Neural cell (in vitro differentiated cells): ENCODE data around the gene INPP5D. TPM values are rescaled to one million over a fixed set of nuclear protein-coding genes. Genes with fewer than 3 reads are reported as not detected.

Source experiments
- H2AFZ ChIP-seq: fragments of 200-600, 300-800 bp; sonication (generic), shearing (Covaris generic); 2 replicates; pipeline ENCODE4 v1.6.0; 2014; ENCODE audit warnings: low read depth, mild to moderate bottlenecking, antibody characterized with exemption, low read length, moderate library complexity
- H3F3A ChIP-seq: fragments of 200-600 bp; shearing (Covaris generic); 2 replicates; pipeline ENCODE4 v1.6.1; 2016; ENCODE audit warnings: mild to moderate bottlenecking, moderate library complexity, mixed read lengths, antibody characterized with exemption, low read length; ENCODE audit not compliant: insufficient read depth, poor library complexity, severe bottlenecking
- H3K27ac ChIP-seq: fragments of 200-600, 300-800 bp; sonication (generic), shearing (Covaris generic); 2 replicates; pipeline ENCODE4 v1.5.1; 2014; ENCODE audit warnings: mild to moderate bottlenecking, low read length, moderate library complexity
- H3K27me3 ChIP-seq: fragments of 300-800, 200-600 bp; sonication (generic), shearing (Covaris generic); 2 replicates; pipeline ENCODE4 v1.6.0; 2014; ENCODE audit warnings: mild to moderate bottlenecking, low read depth, low read length, moderate library complexity; ENCODE audit not compliant: insufficient read depth
- H3K36me3 ChIP-seq: fragments of 300-800, 200-600 bp; sonication (generic), shearing (Covaris generic); 2 replicates; pipeline ENCODE4 v1.5.1; 2014; ENCODE audit warnings: mild to moderate bottlenecking, antibody characterized with exemption, low read length, moderate library complexity; ENCODE audit not compliant: insufficient read depth
- H3K4me2 ChIP-seq: fragments of 300-800, 200-600 bp; sonication (generic), shearing (Covaris generic); 2 replicates; pipeline ENCODE4 v1.6.0; 2014; ENCODE audit warnings: mild to moderate bottlenecking, low read length
- H3K4me3 ChIP-seq: fragments of 300-800, 200-600 bp; sonication (generic), shearing (Covaris generic); 2 replicates; pipeline ENCODE4 v1.5.1; 2014; ENCODE audit warnings: mild to moderate bottlenecking, low read length, moderate library complexity
- H3K79me2 ChIP-seq: fragments of 200-600 bp; shearing (Covaris generic); replicated peaks from 2 replicates; pipeline ENCODE4 v1.6.0; 2014; ENCODE audit warnings: mild to moderate bottlenecking, low read length, moderate library complexity; ENCODE audit not compliant: insufficient read depth
- H3K9ac ChIP-seq: fragments of 300-800, 200-600 bp; sonication (generic), shearing (Covaris generic); 2 replicates; pipeline ENCODE4 v1.6.1; 2016; ENCODE audit warnings: mild to moderate bottlenecking, low read length, mixed read lengths
- H3K9me2 ChIP-seq: fragments of 200-600 bp; shearing (Covaris generic); 2 replicates; pipeline ENCODE4 v1.6.1; 2016; ENCODE audit warnings: mild to moderate bottlenecking, low read length, mixed read lengths; ENCODE audit not compliant: insufficient read depth
- H3K9me3 ChIP-seq: fragments of 200-600, 300-800 bp; sonication (generic), shearing (Covaris generic); 2 replicates; pipeline ENCODE4 v1.6.1; 2016; ENCODE audit warnings: mild to moderate bottlenecking, mixed run types, low read length, moderate library complexity, mixed read lengths
- H4K20me1 ChIP-seq: fragments of 200-600 bp; shearing (Covaris generic); 2 replicates; pipeline ENCODE4 v1.6.1; 2016; ENCODE audit warnings: mild to moderate bottlenecking, mixed run types; ENCODE audit not compliant: insufficient read depth
- EP300 ChIP-seq: fragments of 450-650 bp; conservative IDR thresholded peaks from 2 replicates; pipeline ENCODE4 v1.6.1; 2014; ENCODE audit warnings: antibody characterized with exemption, mild to moderate bottlenecking, moderate library complexity; ENCODE audit not compliant: poor library complexity, severe bottlenecking
- EZH2 ChIP-seq: fragments of 200-600, 300-800 bp; shearing (Covaris generic), sonication (generic); IDR thresholded peaks from 2 replicates; pipeline ENCODE4 v1.6.1; 2014; ENCODE audit warnings: antibody characterized with exemption, low read length, borderline replicate concordance, mild to moderate bottlenecking; ENCODE audit not compliant: insufficient read depth, poor library complexity, severe bottlenecking
- MXI1 ChIP-seq: fragments of 450-650 bp; conservative IDR thresholded peaks from 2 replicates; pipeline ENCODE4 v1.6.1; 2014; ENCODE audit warnings: antibody characterized with exemption, mild to moderate bottlenecking; ENCODE audit not compliant: poor library complexity, severe bottlenecking
- POLR2AphosphoS5 ChIP-seq: IDR thresholded peaks from 2 replicates; pipeline ENCODE4 v1.6.1; 2012
- RAD21 ChIP-seq: fragments of 450-650 bp; conservative IDR thresholded peaks from 2 replicates; pipeline ENCODE4 v1.6.1; 2014; ENCODE audit warnings: antibody characterized with exemption, mild to moderate bottlenecking, moderate library complexity
- SMC3 ChIP-seq: fragments of 450-650 bp; conservative IDR thresholded peaks from 2 replicates; pipeline ENCODE4 v1.6.1; 2014; ENCODE audit warnings: antibody characterized with exemption, mild to moderate bottlenecking, moderate library complexity; ENCODE audit not compliant: poor library complexity
- TAF1 ChIP-seq: IDR thresholded peaks from 2 replicates; pipeline ENCODE4 v1.6.1; 2012; ENCODE audit warnings: low read depth
- polyA plus RNA-seq: library from polyadenylated mRNA; depleted of rRNA; stranded (reverse); fragments of >200 nt; gene quantifications from 2 replicates; pipeline ENCODE4 v1.2.3, GENCODE V29; 2014
- TF ChIP-seq, protein P1 (sequence below): fragments of 450-650 bp; IDR thresholded peaks from 2 replicates; pipeline ENCODE4 v1.5.1; 2014; ENCODE audit warnings: antibody characterized with exemption, mild to moderate bottlenecking, moderate library complexity; ENCODE audit not compliant: poor library complexity, severe bottlenecking
- TF ChIP-seq, protein P2 (sequence below): IDR thresholded peaks from 2 replicates; pipeline ENCODE4 v1.6.1; 2012; ENCODE audit warnings: borderline replicate concordance

The INPP5D gene
- polyA plus RNA-seq, 1 donor from 2014 or later = not detected

DNA sequence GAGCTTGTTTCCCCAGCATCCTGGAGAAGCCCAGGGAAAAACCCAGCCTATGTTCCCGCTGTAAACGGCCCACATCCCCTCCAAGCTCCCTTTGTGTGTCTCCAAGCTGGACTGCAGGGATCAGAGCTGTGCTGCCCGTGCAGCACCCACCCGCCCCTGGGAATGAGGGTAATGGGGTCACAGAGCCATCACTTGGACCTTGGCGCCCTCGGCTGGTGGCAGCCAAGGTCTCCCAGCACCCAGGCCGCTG lies 670 bp upstream of the INPP5D start:
- Histone ChIP-seq H2AFZ (no peak overlapping the region), H3F3A (no peaks in the 10 kb centered on the region), H3K27me3 (peaks cover under 1% of the 10 kb centered on the region), H3K27ac (no peak overlapping the region), H4K20me1 (no peaks in the 10 kb centered on the region), H3K36me3 (no peaks in the 10 kb centered on the region), H3K9me3 (no peaks in the 10 kb centered on the region), H3K4me3 (no peak overlapping the region), H3K9ac (no peak overlapping the region), H3K9me2 (no peaks in the 10 kb centered on the region), H3K79me2 (no peaks in the 10 kb centered on the region), H3K4me2 (no peak overlapping the region)
- no peak for TF ChIP-seq POLR2AphosphoS5
- TF ChIP-seq EP300 = no peak
- TF ChIP-seq, protein P1, sequence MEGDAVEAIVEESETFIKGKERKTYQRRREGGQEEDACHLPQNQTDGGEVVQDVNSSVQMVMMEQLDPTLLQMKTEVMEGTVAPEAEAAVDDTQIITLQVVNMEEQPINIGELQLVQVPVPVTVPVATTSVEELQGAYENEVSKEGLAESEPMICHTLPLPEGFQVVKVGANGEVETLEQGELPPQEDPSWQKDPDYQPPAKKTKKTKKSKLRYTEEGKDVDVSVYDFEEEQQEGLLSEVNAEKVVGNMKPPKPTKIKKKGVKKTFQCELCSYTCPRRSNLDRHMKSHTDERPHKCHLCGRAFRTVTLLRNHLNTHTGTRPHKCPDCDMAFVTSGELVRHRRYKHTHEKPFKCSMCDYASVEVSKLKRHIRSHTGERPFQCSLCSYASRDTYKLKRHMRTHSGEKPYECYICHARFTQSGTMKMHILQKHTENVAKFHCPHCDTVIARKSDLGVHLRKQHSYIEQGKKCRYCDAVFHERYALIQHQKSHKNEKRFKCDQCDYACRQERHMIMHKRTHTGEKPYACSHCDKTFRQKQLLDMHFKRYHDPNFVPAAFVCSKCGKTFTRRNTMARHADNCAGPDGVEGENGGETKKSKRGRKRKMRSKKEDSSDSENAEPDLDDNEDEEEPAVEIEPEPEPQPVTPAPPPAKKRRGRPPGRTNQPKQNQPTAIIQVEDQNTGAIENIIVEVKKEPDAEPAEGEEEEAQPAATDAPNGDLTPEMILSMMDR = no peak
- no peak for TF ChIP-seq TAF1
- TF ChIP-seq MXI1 = no peak

DNA sequence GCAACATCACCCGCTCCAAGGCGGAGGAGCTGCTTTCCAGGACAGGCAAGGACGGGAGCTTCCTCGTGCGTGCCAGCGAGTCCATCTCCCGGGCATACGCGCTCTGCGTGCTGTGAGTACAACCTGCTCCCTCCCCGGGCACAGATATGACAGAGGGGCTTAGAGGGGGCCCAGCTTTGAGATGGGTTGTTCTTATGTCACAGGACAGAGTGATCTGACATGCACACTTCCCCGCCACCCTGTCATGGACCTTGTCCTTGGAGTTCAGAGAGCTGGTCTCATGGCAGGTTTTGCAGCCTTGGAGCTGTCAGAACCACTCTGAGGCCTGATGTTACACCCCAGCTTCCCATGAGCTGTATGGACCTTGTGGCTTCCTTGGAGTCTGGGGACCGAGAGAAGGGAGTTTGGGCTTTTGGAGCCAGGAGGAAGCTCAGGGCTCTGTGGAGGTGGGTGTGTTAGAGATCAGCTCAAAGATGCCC lies 398 bp downstream of the INPP5D start:
- Histone ChIP-seq H3K79me2 (no peaks in the 10 kb centered on the region), H3K27me3 (no peaks in the 10 kb centered on the region), H4K20me1 (no peaks in the 10 kb centered on the region), H3K9me3 (no peaks in the 10 kb centered on the region), H3K9ac (no peak overlapping the region), H3K4me2 (no peak overlapping the region), H3K27ac (no peak overlapping the region), H3K4me3 (no peak overlapping the region), H3K36me3 (no peaks in the 10 kb centered on the region), H3F3A (no peaks in the 10 kb centered on the region), H3K9me2 (no peaks in the 10 kb centered on the region), H2AFZ (no peak overlapping the region)
- TF ChIP-seq EP300 = no peak
- TF ChIP-seq, protein P2, sequence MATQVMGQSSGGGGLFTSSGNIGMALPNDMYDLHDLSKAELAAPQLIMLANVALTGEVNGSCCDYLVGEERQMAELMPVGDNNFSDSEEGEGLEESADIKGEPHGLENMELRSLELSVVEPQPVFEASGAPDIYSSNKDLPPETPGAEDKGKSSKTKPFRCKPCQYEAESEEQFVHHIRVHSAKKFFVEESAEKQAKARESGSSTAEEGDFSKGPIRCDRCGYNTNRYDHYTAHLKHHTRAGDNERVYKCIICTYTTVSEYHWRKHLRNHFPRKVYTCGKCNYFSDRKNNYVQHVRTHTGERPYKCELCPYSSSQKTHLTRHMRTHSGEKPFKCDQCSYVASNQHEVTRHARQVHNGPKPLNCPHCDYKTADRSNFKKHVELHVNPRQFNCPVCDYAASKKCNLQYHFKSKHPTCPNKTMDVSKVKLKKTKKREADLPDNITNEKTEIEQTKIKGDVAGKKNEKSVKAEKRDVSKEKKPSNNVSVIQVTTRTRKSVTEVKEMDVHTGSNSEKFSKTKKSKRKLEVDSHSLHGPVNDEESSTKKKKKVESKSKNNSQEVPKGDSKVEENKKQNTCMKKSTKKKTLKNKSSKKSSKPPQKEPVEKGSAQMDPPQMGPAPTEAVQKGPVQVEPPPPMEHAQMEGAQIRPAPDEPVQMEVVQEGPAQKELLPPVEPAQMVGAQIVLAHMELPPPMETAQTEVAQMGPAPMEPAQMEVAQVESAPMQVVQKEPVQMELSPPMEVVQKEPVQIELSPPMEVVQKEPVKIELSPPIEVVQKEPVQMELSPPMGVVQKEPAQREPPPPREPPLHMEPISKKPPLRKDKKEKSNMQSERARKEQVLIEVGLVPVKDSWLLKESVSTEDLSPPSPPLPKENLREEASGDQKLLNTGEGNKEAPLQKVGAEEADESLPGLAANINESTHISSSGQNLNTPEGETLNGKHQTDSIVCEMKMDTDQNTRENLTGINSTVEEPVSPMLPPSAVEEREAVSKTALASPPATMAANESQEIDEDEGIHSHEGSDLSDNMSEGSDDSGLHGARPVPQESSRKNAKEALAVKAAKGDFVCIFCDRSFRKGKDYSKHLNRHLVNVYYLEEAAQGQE = no peak
- TF ChIP-seq TAF1 = no peak
- TF ChIP-seq RAD21 = no peak
- TF ChIP-seq, protein P1 = no peak
- no peak for TF ChIP-seq SMC3
- TF ChIP-seq POLR2AphosphoS5 = no peak
- no peak for TF ChIP-seq MXI1
- no peak for TF ChIP-seq EZH2
